ENCODE measurements around the gene KRT38.
"Not testable (repeated sequence)": the region's sequence is repeated elsewhere in the genome, so short reads cannot be mapped to it uniquely, and the experiment has no call there.

KRT38 gene

GRCh38 chr17:41402161-41402560 is 38.6 kb downstream of the KRT38 start:
- no peak overlapping the region for H3K4me3 ChIP-seq (ENCODE audit: low read depth, low read length)
- no peak for TF ChIP-seq CTCF (IDR thresholded peaks at IDR 0.05; ENCODE audit: borderline replicate concordance, insufficient read depth, low read depth, low read length)

GRCh38 chr17:41396996-41397660 is 43.7 kb downstream of the KRT38 start, which contains the start of gene KRT31:
Gene KRT31, minus strand, starts transcription at chr17:41397608. Its CDS starts 69 bp downstream, at chr17:41397539.
- no peak for TF ChIP-seq CTCF (IDR thresholded peaks at IDR 0.05; ENCODE audit: borderline replicate concordance, insufficient read depth, low read depth, low read length)

GRCh38 chr17:41396340-41396739 is 44.4 kb downstream of the KRT38 start:
- no peak for TF ChIP-seq CTCF (IDR thresholded peaks at IDR 0.05; ENCODE audit: borderline replicate concordance, insufficient read depth, low read depth, low read length)
- H3K4me3 ChIP-seq (ENCODE audit: low read depth, low read length), result no peak overlapping the region

More at GRCh38 chr17:41396996-41397660, 43.7 kb downstream of the KRT38 start, which contains the start of gene KRT31:
- H3K4me3 ChIP-seq (ENCODE audit: low read depth, low read length), result no peak within 1 kb of the TSS

GRCh38 chr17:41395611-41396010 is 45.2 kb downstream of the KRT38 start:
- no peak for TF ChIP-seq CTCF (IDR thresholded peaks at IDR 0.05; ENCODE audit: borderline replicate concordance, insufficient read depth, low read depth, low read length)
- H3K4me3 ChIP-seq (ENCODE audit: low read depth, low read length), result no peak overlapping the region

GRCh38 chr17:41395044-41395443 is 45.7 kb downstream of the KRT38 start:
- not testable (repeated sequence) for H3K4me3 ChIP-seq (ENCODE audit: low read depth, low read length)

- TF ChIP-seq CTCF (IDR thresholded peaks at IDR 0.05; ENCODE audit: borderline replicate concordance, insufficient read depth, low read depth, low read length), result no peak
- no peak overlapping the region for H3K4me3 ChIP-seq (ENCODE audit: low read depth, low read length)
Observed at GRCh38 chr17:41394254-41394996, 46.4 kb downstream of the KRT38 start.

GRCh38 chr17:41393826-41394225 is 47.0 kb downstream of the KRT38 start:
- H3K4me3 ChIP-seq (ENCODE audit: low read depth, low read length), result no peak overlapping the region
- TF ChIP-seq CTCF (IDR thresholded peaks at IDR 0.05; ENCODE audit: borderline replicate concordance, insufficient read depth, low read depth, low read length), result no peak
